ENCODE results near the gene CTDSPL. TPM values are rescaled to one million over a fixed set of nuclear protein-coding genes. Genes with fewer than 3 reads are reported as not detected.
A peak's percentile ranks its signal among the peaks of the same experiment; 100 is the strongest.

The CTDSPL gene
- total RNA-seq, 4 donors from 2014 or later: 39.8 to 105 (median 56.2) TPM

DNA sequence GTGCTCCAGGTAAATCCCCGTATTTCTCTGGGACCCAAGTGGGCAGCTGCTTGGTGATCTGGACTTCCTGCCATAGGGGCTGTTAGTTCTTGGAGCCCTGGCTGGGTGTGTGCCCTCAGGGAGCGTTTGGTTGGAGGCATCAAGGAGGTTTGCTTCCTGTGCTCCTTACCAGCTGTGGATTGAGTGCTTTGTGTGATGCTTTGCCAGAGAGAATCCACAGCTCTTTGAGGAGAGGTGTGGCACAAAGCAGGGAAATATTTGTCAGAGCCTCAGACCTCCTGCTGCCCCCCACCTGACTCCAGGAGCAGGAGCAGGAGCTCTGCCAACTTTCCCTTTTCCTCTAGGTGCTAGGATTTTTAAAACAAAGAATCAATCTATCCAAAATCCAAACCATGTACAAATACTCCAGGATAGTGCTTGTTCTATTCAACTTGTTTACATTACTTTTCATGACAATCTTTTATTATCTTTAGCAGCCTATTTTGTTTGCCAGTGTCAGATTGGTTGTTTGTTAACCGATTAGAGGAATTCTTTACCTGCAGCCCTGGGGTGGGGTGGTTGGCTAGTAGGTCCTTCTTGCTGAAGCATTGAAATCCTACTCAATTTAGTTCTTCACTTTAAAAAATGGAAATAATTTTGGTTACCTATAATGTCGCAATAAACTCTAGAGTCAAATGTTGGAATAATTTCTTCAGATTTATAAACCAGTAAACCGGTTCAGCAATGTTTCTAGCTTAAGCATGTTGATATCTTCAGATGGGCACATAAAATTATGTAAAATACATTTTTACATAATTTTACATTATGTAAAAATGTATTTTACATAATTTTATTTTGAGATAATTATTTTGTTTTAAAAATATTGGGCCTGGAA lies 2.5 kb downstream of the CTDSPL start:
- 40 to 60% methylated on average over 3 to 5 of the region's 5 CpGs for WGBS, 2 donors (ENCODE audit: low coverage in 1 of 2)
- Histone ChIP-seq H3K4me1 (peaks cover 15 to 41% (median 27%) of the 10 kb centered on the region in 4 donors), H3K4me3 (peak overlapping the region in 1 of 4 donors; percentile 78)

DNA sequence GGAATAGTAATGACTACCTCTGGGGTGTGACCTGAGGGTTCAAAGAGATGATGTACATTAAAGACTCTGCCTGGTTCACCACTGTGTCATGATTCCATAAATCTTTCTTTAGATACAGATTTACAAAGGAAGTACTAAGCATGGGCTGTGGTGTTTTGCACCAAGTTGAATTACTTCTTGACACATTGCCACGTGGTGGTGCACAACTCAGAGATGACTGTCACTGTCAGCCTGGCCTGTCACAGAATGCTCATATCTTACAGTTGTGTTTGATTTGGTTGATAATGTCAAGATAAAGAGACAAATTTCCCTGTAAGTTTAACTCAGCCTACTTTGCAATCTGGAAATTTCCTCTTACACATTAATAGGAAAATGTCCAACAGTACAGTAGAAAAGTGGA lies 3.2 kb downstream of the CTDSPL start:
- in situ Hi-C loops (cut with MboI; ENCODE audit: low pct_ligation_motif_present in 1 of 4, low pct_unique_long_range_greater_than_20kb in 1 of 4, low sequenced_read_pairs in 3 of 4) (no loop called here), intact Hi-C loops (cut with DNase I; ENCODE audit: low total_unique reads) (no loop called here)
- Histone ChIP-seq H3K4me3 (no peak overlapping the region), H3K4me1 (peaks cover 13 to 37% (median 23%) of the 10 kb centered on the region in 4 donors), H3K27ac (no peak overlapping the region), H3K27me3 (no peaks in the 10 kb centered on the region), H3K9me3 (no peaks in the 10 kb centered on the region), H3K36me3 (no peaks in the 10 kb centered on the region)
- 23 to 27% methylated on average over 1 of the region's 1 CpG for WGBS, 2 donors (ENCODE audit: low coverage in 1 of 2)
- DNase-seq: no peak
- TF ChIP-seq EP300 (IDR thresholded peaks at IDR 0.05; ENCODE audit: low read depth): no peak
- no peak for TF ChIP-seq POLR2AphosphoS5 (IDR thresholded peaks at IDR 0.05)
- no peak for TF ChIP-seq POLR2A (IDR thresholded peaks at IDR 0.05)

More for the DNA sequence above, 2.5 kb downstream of the CTDSPL start:
- no peaks in the 10 kb centered on the region for H3K36me3 ChIP-seq
- no peaks in the 10 kb centered on the region for H3K27me3 ChIP-seq
- no peaks in the 10 kb centered on the region for H3K9me3 ChIP-seq
- TF ChIP-seq, protein P1, sequence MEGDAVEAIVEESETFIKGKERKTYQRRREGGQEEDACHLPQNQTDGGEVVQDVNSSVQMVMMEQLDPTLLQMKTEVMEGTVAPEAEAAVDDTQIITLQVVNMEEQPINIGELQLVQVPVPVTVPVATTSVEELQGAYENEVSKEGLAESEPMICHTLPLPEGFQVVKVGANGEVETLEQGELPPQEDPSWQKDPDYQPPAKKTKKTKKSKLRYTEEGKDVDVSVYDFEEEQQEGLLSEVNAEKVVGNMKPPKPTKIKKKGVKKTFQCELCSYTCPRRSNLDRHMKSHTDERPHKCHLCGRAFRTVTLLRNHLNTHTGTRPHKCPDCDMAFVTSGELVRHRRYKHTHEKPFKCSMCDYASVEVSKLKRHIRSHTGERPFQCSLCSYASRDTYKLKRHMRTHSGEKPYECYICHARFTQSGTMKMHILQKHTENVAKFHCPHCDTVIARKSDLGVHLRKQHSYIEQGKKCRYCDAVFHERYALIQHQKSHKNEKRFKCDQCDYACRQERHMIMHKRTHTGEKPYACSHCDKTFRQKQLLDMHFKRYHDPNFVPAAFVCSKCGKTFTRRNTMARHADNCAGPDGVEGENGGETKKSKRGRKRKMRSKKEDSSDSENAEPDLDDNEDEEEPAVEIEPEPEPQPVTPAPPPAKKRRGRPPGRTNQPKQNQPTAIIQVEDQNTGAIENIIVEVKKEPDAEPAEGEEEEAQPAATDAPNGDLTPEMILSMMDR (IDR thresholded peaks at IDR 0.05): no peak
- TF ChIP-seq POLR2A (IDR thresholded peaks at IDR 0.05) (no peak), EP300 (IDR thresholded peaks at IDR 0.05; ENCODE audit: low read depth) (no peak), POLR2AphosphoS5 (IDR thresholded peaks at IDR 0.05) (no peak)
- intact Hi-C loops (cut with DNase I; ENCODE audit: low total_unique reads) (no loop called here), in situ Hi-C loops (cut with MboI; ENCODE audit: low pct_ligation_motif_present in 1 of 4, low pct_unique_long_range_greater_than_20kb in 1 of 4, low sequenced_read_pairs in 3 of 4) (no loop called here)
- peak overlapping the region; percentile 82 to 91 (median 87) for H3K27ac ChIP-seq
- DNase-seq: no peak

DNA sequence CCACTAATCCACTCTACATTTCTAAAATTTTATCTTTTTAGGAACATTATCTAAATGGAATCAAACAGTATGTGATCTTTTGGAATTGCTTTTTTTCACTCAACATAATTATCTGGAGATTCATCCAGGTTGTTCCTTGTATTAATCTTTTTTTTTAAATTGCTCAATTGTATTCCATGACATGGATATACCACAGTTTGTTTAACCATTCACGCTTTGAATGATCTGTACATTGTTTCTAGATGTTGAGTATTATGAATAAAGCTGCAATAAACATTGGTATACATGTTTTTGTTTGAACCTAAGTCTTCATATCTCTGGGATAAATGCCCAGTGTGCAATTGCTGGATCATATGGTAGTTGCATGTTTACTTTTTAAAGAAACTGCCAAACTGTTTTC lies 5.5 kb downstream of the CTDSPL start:
- TF ChIP-seq, protein P1 (IDR thresholded peaks at IDR 0.05): no peak
- TF ChIP-seq POLR2A (IDR thresholded peaks at IDR 0.05) (no peak), POLR2AphosphoS5 (IDR thresholded peaks at IDR 0.05) (no peak), EP300 (IDR thresholded peaks at IDR 0.05; ENCODE audit: low read depth) (no peak)

DNA sequence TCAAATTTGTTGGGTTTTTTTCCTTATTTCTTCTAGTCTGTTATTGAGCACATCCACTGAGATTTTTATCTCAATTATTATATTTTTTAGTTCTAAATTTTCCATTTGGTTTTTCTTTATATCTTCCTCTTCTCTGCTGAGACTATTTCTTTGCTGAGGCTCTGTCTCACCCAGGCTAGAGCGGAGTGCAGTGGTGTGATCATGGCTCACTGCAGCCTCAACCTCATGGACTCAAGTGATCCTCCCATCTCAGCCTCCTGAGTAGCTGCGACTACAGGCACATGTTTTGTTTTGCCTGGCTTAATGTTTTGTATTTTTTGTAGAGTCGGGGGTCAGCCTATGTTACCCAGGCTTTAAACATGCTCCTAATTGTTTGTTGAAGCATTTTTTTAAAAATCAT lies 10.2 kb downstream of the CTDSPL start:
- 94 to 100% methylated on average over 3 of the region's 3 CpGs for WGBS, 2 donors (ENCODE audit: low coverage in 1 of 2)
- Histone ChIP-seq H3K4me3 (no peak overlapping the region), H3K27ac (no peak overlapping the region), H3K27me3 (no peaks in the 10 kb centered on the region), H3K9me3 (peaks cover 0 to 7% of the 10 kb centered on the region in 2 donors), H3K4me1 (peaks cover 0 to 6% (median 0%) of the 10 kb centered on the region in 4 donors), H3K36me3 (no peaks in the 10 kb centered on the region)
- TF ChIP-seq POLR2AphosphoS5 (IDR thresholded peaks at IDR 0.05) (no peak), POLR2A (IDR thresholded peaks at IDR 0.05) (no peak), EP300 (IDR thresholded peaks at IDR 0.05; ENCODE audit: low read depth) (no peak)
- TF ChIP-seq, protein P1 (IDR thresholded peaks at IDR 0.05): no peak
- intact Hi-C loops (cut with DNase I; ENCODE audit: low total_unique reads) (no loop called here), in situ Hi-C loops (cut with MboI; ENCODE audit: low pct_ligation_motif_present in 1 of 4, low pct_unique_long_range_greater_than_20kb in 1 of 4, low sequenced_read_pairs in 3 of 4) (no loop called here)
- no peak for DNase-seq

More for the DNA sequence above, 5.5 kb downstream of the CTDSPL start:
- no peak overlapping the region for H3K27ac ChIP-seq
- no peak for DNase-seq
- H3K27me3 ChIP-seq: no peaks in the 10 kb centered on the region
- H3K4me1 ChIP-seq: peaks cover 10 to 29% (median 18%) of the 10 kb centered on the region in 4 donors
- H3K36me3 ChIP-seq: no peaks in the 10 kb centered on the region
- in situ Hi-C loops (cut with MboI; ENCODE audit: low pct_ligation_motif_present in 1 of 4, low pct_unique_long_range_greater_than_20kb in 1 of 4, low sequenced_read_pairs in 3 of 4) (no loop called here), intact Hi-C loops (cut with DNase I; ENCODE audit: low total_unique reads) (no loop called here)
- peaks cover 0 to 6% of the 10 kb centered on the region in 2 donors for H3K9me3 ChIP-seq
- no peak overlapping the region for H3K4me3 ChIP-seq
- WGBS, 2 donors (ENCODE audit: low coverage in 1 of 2): 59 to 75% methylated on average over 1 of the region's 1 CpG
